Measurements from ENCODE around the gene FAM221B. TPM values are rescaled to one million over a fixed set of nuclear protein-coding genes. Genes with fewer than 3 reads are reported as not detected.
A peak's percentile ranks its signal among the peaks of the same experiment; 100 is the strongest.

Gene FAM221B
- total and polyA plus RNA-seq, 9 of the 15 experiments (the other 6 are each of a cell fraction or from before 2014, with no cell fraction given) = 0.01 TPM; not detected in 8

- TF ChIP-seq ZNF592 (IDR thresholded peaks at IDR 0.05) (0 out of 2 replicates have a peak, but pooled peaks have one; percentile 32), ZNF551 (CRISPR knock-in tag; IDR thresholded peaks at IDR 0.05) (no peak), ETS1 (conservative IDR thresholded peaks at IDR 0.05; ENCODE audit: control insufficient read depth, low read depth, low read length) (no peak), HOXB6 (CRISPR knock-in tag; IDR thresholded peaks at IDR 0.05; ENCODE audit: borderline replicate concordance) (no peak), LCOR (CRISPR knock-in tag; IDR thresholded peaks at IDR 0.05) (no peak), ZNF57 (CRISPR knock-in tag; IDR thresholded peaks at IDR 0.05) (no peak), ZNF12 (CRISPR knock-in tag; IDR thresholded peaks at IDR 0.05) (no peak), SREBF1 (IDR thresholded peaks at IDR 0.05; ENCODE audit: borderline replicate concordance, low read depth, low read length) (no peak), MLLT1 (IDR thresholded peaks at IDR 0.05) (no peak), NFIC (IDR thresholded peaks at IDR 0.05) (peak; percentile 57), FOXP4 (CRISPR knock-in tag; IDR thresholded peaks at IDR 0.05; ENCODE audit: borderline replicate concordance) (no peak), FOXA1 (IDR thresholded peaks at IDR 0.05; ENCODE audit: borderline replicate concordance) (no peak), SMAD4 (CRISPR knock-in tag; conservative IDR thresholded peaks at IDR 0.05) (0 out of 2 replicates have a peak, but pooled peaks have one; percentile 14), ELF1 (tag; IDR thresholded peaks at IDR 0.05) (no peak), TARDBP (IDR thresholded peaks at IDR 0.05) (no peak)
- TF ChIP-seq, protein P1, sequence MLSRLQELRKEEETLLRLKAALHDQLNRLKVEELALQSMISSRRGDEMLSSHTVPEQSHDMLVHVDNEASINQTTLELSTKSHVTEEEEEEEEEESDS (CRISPR knock-in tag; IDR thresholded peaks at IDR 0.05) = no peak
- TF ChIP-seq, protein P2, sequence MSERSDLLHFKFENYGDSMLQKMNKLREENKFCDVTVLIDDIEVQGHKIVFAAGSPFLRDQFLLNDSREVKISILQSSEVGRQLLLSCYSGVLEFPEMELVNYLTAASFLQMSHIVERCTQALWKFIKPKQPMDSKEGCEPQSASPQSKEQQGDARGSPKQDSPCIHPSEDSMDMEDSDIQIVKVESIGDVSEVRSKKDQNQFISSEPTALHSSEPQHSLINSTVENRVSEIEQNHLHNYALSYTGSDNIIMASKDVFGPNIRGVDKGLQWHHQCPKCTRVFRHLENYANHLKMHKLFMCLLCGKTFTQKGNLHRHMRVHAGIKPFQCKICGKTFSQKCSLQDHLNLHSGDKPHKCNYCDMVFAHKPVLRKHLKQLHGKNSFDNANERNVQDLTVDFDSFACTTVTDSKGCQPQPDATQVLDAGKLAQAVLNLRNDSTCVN (CRISPR knock-in tag; IDR thresholded peaks at IDR 0.05) = no peak
Observed at GRCh38 chr9:35801328-35802128, 27.0 kb downstream of the FAM221B start (continued).

Measured in K562 (cell line).